HEK293T (cell line): ENCODE results near the gene EFCAB11.

Experiments
- BHLHE40 ChIP-seq: fragments of 450-650 bp; IDR thresholded peaks from 2 replicates; pipeline ENCODE4 v1.6.1; 2016; ENCODE audit warnings: mild to moderate bottlenecking, moderate library complexity, borderline replicate concordance
- CTBP1 ChIP-seq: fragments of 450-650 bp; IDR thresholded peaks from 2 replicates; pipeline ENCODE4 v1.6.1; 2016; ENCODE audit warnings: borderline replicate concordance
- ELF4 ChIP-seq: fragments of 450-650 bp; IDR thresholded peaks from 2 replicates; pipeline ENCODE4 v1.6.1; 2017; ENCODE audit warnings: antibody characterized with exemption
- FOXA1 ChIP-seq: fragments of 450-650 bp; IDR thresholded peaks from 2 replicates; pipeline ENCODE4 v1.6.1; 2016; ENCODE audit warnings: mild to moderate bottlenecking
- FOXM1 ChIP-seq: fragments of 450-650 bp; IDR thresholded peaks from 2 replicates; pipeline ENCODE4 v1.6.1; 2017; ENCODE audit warnings: mild to moderate bottlenecking, borderline replicate concordance
- HDGF ChIP-seq: fragments of 450-650 bp; IDR thresholded peaks from 2 replicates; pipeline ENCODE4 v1.6.1; 2017; ENCODE audit warnings: antibody characterized with exemption, borderline replicate concordance
- LEF1 ChIP-seq: fragments of 450-650 bp; IDR thresholded peaks from 2 replicates; pipeline ENCODE4 v1.6.1; 2017; ENCODE audit warnings: mild to moderate bottlenecking, borderline replicate concordance
- SP1 ChIP-seq: fragments of 450-650 bp; IDR thresholded peaks from 2 replicates; pipeline ENCODE4 v1.6.1; 2017

DNA sequence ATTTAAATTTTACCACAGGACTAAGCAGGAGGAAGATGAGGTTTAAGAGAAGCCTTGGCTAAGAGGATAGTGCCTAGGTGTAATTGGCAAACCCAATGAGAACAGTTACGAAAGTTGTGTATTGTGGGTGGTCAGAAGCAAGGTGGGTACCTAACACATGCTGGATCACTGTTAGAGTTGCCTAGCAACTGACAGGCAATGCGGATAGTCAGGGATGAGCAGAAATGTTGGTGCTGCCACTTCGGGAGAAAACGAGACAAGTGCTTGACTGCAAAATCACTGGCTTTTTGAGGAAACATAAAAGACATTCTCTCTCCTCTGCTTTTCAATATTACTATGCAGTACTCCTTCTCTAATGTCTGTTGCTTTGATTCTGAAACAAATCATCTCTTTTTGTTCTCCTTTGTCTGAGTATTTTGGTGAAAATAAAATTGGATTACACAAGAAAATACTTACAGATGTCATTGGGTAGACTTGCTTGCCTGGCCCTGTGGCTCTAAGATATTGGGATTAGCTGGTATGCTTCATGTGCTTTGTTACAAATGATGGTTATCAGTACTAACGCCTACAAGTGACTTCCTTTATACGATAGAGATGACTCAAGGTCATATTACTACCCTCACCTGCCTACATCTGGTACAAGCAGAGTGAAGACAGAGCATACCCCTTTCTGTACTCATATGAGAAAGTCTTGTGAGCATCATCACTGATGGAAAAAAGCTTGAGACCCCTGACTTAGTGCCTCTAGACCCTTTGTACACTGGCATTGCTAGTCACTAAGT is 49.2 kb upstream of the EFCAB11 start:
- TF ChIP-seq LEF1 (no peak), FOXM1 (no peak), HDGF (no peak), CTBP1 (no peak), SP1 (no peak), BHLHE40 (no peak), FOXA1 (no peak), ELF4 (no peak)
